Epithelial cell of proximal tubule (primary cell): ENCODE measurements around the gene PSD. TPM values are rescaled to one million over a fixed set of nuclear protein-coding genes. Genes with fewer than 3 reads are reported as not detected.
A peak's percentile ranks its signal among the peaks of the same experiment; 100 is the strongest.

Experiments used
- DNase-seq: peaks from one replicate; pipeline ENCODE4 v3.0.0-alpha.2; 2011; ENCODE audit warnings: low read depth
- H3K4me3 ChIP-seq: 2 replicates; pipeline ENCODE4 v1.5.1; 2011; ENCODE audit warnings: low read depth, mild to moderate bottlenecking, low read length
- CTCF ChIP-seq: conservative IDR thresholded peaks from 2 replicates; pipeline ENCODE4 v1.5.1; 2012; ENCODE audit warnings: low read depth, mild to moderate bottlenecking, low read length
- total RNA-seq: library from RNA; depleted of rRNA; stranded (reverse); fragments of >200 nt; gene quantifications from 2 replicates; pipeline ENCODE4 v1.2.3, GENCODE V29; 2015

PSD gene
- total RNA-seq = 0.43 and 0.52 TPM in 2 replicates

- TF ChIP-seq CTCF = no peak
- no peak for DNase-seq
- peak within 1 kb of the TSS; percentile 96 for H3K4me3 ChIP-seq
Observed at GRCh38 chr10:102418622-102419268, at the start of gene PSD. PSD (minus strand) TSS chr10:102418785; CDS start chr10:102417038, 1,747 bp downstream.

DNA sequence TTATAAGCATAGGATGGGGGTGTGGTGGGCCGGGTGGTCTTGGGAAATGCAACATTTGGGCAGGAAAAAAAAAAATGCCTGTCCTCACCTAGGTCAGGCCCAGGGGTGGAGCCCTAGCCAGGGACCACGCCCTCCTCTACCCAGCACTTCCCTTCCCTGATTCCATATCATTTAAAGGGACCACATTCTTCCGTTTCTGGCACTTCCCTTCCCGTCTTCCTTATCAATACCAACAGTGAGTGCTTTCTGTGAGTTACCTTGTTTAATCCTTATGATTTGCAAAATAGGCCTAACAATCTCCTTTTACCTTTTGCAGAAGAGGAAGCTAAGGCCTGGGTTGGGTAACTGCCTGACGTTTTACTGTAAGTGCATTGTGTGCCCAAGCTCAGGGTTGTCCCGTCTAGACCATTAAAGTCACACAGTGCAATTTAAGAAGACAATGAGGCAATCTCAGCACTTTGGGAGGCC lies 49.4 kb upstream of the PSD start:
- TF ChIP-seq CTCF = no peak
- no peak for DNase-seq
- H3K4me3 ChIP-seq = no peak overlapping the region

GRCh38 chr10:102467318-102467717 lies 48.7 kb upstream of the PSD start:
- no peak overlapping the region for H3K4me3 ChIP-seq
- no peak for DNase-seq
- no peak for TF ChIP-seq CTCF

DNA sequence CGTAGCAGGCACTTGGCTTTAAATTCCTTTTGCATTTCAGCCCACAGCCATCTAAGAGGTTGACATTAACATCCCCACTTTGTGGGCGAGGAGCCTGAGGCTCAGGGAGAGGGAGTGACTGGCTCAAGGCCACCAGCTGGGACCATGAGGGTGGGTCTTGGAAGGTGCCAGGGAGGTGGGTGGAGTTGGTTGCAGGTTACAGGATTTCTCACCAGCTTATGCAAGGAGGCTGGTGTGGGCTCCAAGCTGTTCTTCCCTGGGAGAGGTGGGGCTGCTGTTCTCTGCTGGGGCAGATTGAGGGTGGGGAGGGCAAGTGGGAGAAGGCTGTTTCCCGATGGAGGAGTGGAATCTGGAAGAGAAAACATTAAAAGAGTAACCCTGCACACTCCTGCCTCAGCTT lies 46.9 kb upstream of the PSD start:
- TF ChIP-seq CTCF = no peak
- no peak overlapping the region for H3K4me3 ChIP-seq
- DNase-seq = no peak

- no peak overlapping the region for H3K4me3 ChIP-seq
- TF ChIP-seq CTCF = no peak
- no peak for DNase-seq
Observed at GRCh38 chr10:102463983-102464382, 45.4 kb upstream of the PSD start.

- H3K4me3 ChIP-seq = no peak overlapping the region
- TF ChIP-seq CTCF = no peak
- no peak for DNase-seq
Observed at GRCh38 chr10:102462512-102463054, 44.0 kb upstream of the PSD start.
